ENCODE results near the gene PPM1E. TPM values are rescaled to one million over a fixed set of nuclear protein-coding genes. Genes with fewer than 3 reads are reported as not detected.

PPM1E gene
- total and polyA plus RNA-seq, 2 of the 8 experiments (the other 6 are each of a cell fraction or from before 2014, with no cell fraction given): 5.0 to 10.4 TPM

DNA sequence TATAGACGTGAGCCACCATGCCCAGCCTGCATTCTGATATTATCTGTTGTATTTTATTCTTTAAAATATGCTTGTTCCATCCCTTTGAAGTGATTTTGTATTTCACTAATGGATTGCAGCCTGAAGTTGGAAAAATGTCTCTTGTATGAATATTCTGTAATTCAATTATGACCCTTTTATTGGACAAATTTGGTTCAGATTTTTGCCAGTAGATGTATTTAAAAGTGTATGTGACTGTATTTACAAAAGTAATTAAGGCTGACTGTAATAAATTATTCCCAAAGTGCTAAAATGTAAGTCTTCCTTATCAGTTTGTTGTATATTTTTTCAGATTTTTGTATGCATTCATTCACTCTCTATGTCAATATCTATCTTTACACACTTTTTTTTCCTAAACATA is 23.8 kb downstream of the PPM1E start:
- FAIRE-seq: no peak

More for the DNA sequence above, 23.8 kb downstream of the PPM1E start:
- Histone ChIP-seq H2BK5ac (ENCODE audit: low read depth, low read length) (no peak overlapping the region), H3K23me2 (ENCODE audit: low read depth, low read length) (no peaks in the 10 kb centered on the region), H2AFZ (ENCODE audit: low read length) (no peak overlapping the region), H4K20me1 (replicated peaks in 1 of 2; ENCODE audit: control insufficient read depth in 1 of 2, insufficient read depth in 2 of 2, low read length in 2 of 2) (no peaks in the 10 kb centered on the region), H2BK12ac (ENCODE audit: low read depth, low read length) (no peak overlapping the region), H4K91ac (replicated peaks; ENCODE audit: insufficient read length, low read length) (no peak overlapping the region), H3K9ac (replicated peaks in 1 of 4; ENCODE audit: extremely low read depth in 1 of 4, low read depth in 3 of 4, low read length in 3 of 4) (no peak overlapping the region), H3K79me2 (ENCODE audit: control insufficient read depth in 1 of 2, insufficient read depth in 2 of 2, low read length in 2 of 2) (no peaks in the 10 kb centered on the region), H4K8ac (ENCODE audit: extremely low read depth, insufficient read depth, low read length) (no peak overlapping the region), H3K27ac (ENCODE audit: low read depth, low read length) (no peak overlapping the region), H3K23ac (ENCODE audit: insufficient read length) (no peak overlapping the region), H2BK120ac (replicated peaks; ENCODE audit: low read depth, low read length) (no peak overlapping the region), H3K14ac (ENCODE audit: insufficient read length) (no peak overlapping the region), H4K5ac (ENCODE audit: insufficient read length, low read depth, low read length) (no peak overlapping the region), H3K4me2 (ENCODE audit: insufficient read depth in 1 of 2, low read depth in 2 of 2, low read length in 2 of 2) (no peak overlapping the region), H3K56ac (replicated peaks; ENCODE audit: insufficient read length, low read depth, low read length) (no peak overlapping the region), H2BK15ac (ENCODE audit: low read length) (no peak overlapping the region), H3K4me3 (ENCODE audit: extremely low read depth in 1 of 4, insufficient read depth in 2 of 4, low read depth in 3 of 4, low read length in 4 of 4) (no peak overlapping the region), H3K36me3 (ENCODE audit: control insufficient read depth in 2 of 4, insufficient read depth in 4 of 4, low read length in 3 of 4) (no peaks in the 10 kb centered on the region), H3K27me3 (replicated peaks in 1 of 4; ENCODE audit: control insufficient read depth in 3 of 4, extremely low read depth in 1 of 4, insufficient read depth in 3 of 4, low read length in 3 of 4) (no peaks in the 10 kb centered on the region), H3K79me1 (ENCODE audit: low read depth, low read length) (no peaks in the 10 kb centered on the region), H3K4me1 (replicated peaks in 1 of 4; ENCODE audit: control insufficient read depth in 3 of 4, insufficient read depth in 4 of 4, low read length in 3 of 4) (no peaks in the 10 kb centered on the region), H3K9me3 (ENCODE audit: insufficient read depth in 2 of 2, low read depth in 1 of 2, low read length in 1 of 2) (no peaks in the 10 kb centered on the region), H3K4ac (replicated peaks; ENCODE audit: insufficient read length, low read depth, low read length) (no peak overlapping the region), H2BK20ac (ENCODE audit: low read length) (no peak overlapping the region), H3K18ac (ENCODE audit: extremely low read depth, low read length) (no peak overlapping the region), H2AK5ac (ENCODE audit: low read depth, low read length) (no peak overlapping the region)
- TF ChIP-seq TAF7 (optimal IDR thresholded peaks at IDR 0.05; ENCODE audit: borderline replicate concordance, low read depth, low read length) (no peak), SIX5 (IDR thresholded peaks at IDR 0.05; ENCODE audit: low read depth, low read length) (no peak), SIRT6 (IDR thresholded peaks at IDR 0.05; ENCODE audit: low read length) (no peak), CHD2 (IDR thresholded peaks at IDR 0.05; ENCODE audit: low read length) (no peak), HDAC2 (IDR thresholded peaks at IDR 0.05; ENCODE audit: borderline replicate concordance in 1 of 2, low read depth in 2 of 2, low read length in 2 of 2) (no peak), SIN3A (conservative IDR thresholded peaks at IDR 0.05 in 1 of 2, IDR thresholded peaks at IDR 0.05 in 1 of 2; ENCODE audit: low read depth in 1 of 2, low read length in 2 of 2) (no peak), SRF (IDR thresholded peaks at IDR 0.05; ENCODE audit: low read depth, low read length) (no peak), KDM4A (IDR thresholded peaks at IDR 0.05; ENCODE audit: low read depth, low read length, severe bottlenecking) (no peak), RXRA (IDR thresholded peaks at IDR 0.05; ENCODE audit: insufficient read depth, low read depth, low read length) (no peak), ZNF274 (IDR thresholded peaks at IDR 0.05; ENCODE audit: borderline replicate concordance, extremely low read depth, low read length) (no peak), NANOG (IDR thresholded peaks at IDR 0.05; ENCODE audit: insufficient read depth, low read depth, low read length, poor library complexity, severe bottlenecking) (no peak), CTBP2 (IDR thresholded peaks at IDR 0.05; ENCODE audit: borderline replicate concordance, insufficient read depth, insufficient read length, low read length) (no peak), HDAC6 (IDR thresholded peaks at IDR 0.05; ENCODE audit: low read depth, low read length) (no peak), NRF1 (IDR thresholded peaks at IDR 0.05; ENCODE audit: low read depth, low read length) (no peak), RBBP5 (IDR thresholded peaks at IDR 0.05; ENCODE audit: borderline replicate concordance, low read depth, low read length) (no peak)
- WGBS, 2 experiments (ENCODE audit: extremely low coverage in 1 of 2, insufficient coverage in 1 of 2, insufficient read length in 1 of 2, insufficient replicate concordance in 2 of 2, low coverage in 1 of 2, low lambda C conversion rate in 2 of 2, missing lambda C conversion rate in 1 of 2): 82% methylated on average over 1 of the region's 1 CpG; no CpG with 5 or more reads in 1 of the 2 experiments
- DNase-seq (ENCODE audit: low read depth in 1 of 2, low spot score in 2 of 2): no peak
- ChIA-PET POLR2A (ENCODE audit: partially characterized antibody) (no interaction called here), CTCF (ENCODE audit: partially characterized antibody) (no interaction called here)

All from H1 (cell line).